Measurements from ENCODE around the gene FZD4.
A peak's percentile ranks its signal among the peaks of the same experiment; 100 is the strongest.
"Not testable (repeated sequence)": the region's sequence is repeated elsewhere in the genome, so short reads cannot be mapped to it uniquely, and the experiment has no call there.

FZD4 gene

DNA sequence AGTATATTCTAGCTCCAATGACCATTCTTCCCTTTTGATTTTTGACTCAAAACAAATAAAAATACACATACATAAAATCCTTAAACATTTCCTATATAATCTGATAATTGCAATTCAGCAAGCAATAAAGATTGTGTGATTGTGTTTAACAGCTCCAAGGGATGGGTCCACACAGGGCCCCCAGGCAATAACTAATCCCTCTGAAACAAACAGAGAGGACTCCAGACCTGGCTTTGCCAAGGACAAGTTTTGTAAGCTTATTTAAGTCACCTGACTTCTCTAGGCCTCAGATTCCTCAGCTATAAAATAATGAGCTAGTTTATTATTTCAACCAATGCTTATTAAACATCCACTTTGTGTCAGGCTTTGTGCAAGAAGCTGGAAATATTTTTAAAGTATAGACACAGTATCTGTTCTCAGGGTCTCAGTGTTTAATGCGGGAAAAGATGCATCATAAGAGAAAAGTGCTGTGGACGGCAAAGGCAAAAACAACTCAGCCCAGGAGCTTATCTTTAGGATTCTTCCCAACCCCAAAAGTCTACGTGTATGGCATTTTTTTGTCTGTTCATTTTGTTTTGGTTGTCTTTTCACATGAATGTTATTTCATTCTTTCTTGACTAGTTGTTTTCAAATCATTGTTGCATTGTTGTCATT lies 20.1 kb downstream of the FZD4 start:
- no peak for DNase-seq

GRCh38 chr11:86934582-86934900 lies 20.7 kb downstream of the FZD4 start:
- no peak for DNase-seq

DNA sequence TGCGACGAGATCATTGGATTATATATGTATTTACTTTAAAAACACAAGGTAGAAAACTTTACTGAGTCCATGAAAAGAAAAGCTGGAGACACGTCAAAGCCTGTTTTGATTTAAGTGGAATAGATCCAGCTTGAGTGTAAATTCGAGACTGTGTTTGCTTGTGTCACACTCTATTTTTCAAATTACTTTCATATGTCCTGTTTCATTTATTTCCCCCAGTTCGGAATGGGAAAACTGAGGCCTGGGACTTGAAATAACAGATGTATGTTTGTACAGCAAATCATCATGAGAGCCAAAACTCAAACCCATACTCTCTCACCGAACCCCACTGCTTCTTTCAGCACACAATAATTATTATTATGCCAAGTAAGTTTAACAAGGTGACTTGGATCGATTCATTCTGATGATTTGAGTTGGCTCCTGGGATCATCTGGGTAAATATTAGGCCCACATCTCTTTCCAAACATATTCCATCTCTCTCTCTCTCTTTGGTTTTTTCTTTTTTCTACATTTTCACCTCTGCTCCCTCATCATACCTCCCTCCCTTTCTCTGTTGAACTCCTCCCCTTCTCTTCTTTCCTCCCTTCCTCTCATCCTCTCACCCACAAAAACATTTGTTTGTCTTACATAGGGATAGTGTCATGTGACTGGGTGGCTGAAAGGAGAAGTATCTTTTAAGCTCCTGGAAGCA lies 21.2 kb downstream of the FZD4 start:
- DNase-seq, result no peak

DNA sequence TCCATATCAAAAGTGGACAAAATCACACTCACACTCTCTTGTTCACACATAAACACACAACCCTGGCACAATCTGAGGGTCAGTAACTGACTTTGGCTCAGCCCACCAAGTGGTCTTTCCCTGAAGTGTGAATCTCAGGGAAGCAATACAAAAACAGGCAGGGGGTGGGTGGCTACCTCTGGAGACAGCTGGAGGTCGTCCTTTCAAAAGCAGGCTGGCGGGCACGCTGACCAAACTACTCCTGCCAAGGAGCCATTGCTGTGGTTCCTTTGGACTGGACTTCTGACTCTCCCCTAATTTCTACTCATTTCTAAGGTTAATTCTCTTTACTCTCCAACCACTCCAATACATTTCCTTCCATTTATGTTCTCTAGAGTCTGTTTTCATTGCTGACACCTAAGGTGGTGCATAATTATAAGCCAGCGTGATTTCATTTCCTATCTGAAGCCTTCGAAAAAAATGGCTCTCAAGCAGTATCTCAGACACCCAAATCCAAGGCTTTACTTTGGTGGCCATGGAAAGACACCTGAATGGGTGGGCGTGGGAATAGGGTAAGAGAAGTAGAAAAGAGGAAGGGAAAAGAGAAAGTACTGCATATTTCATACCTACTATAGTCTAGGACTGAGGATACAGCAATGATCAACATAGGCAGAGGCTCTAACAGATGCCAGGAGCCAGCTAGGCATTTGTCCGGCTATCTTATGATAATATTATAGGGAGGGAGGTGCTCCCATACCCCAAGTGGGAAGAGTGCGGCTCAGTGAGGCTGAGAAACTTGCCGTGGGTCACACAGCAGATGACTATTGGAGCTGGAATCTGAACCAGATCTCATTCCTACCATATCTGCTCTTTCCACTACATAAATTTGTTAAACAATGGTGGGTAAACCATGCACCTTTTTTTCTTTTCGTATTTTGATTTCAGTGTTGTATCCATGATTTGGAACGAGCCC lies 22.0 kb downstream of the FZD4 start:
- DNase-seq, result no peak

GRCh38 chr11:86932259-86932585 lies 23.0 kb downstream of the FZD4 start:
- DNase-seq, result no peak

- peak; percentile 39 for DNase-seq
Observed at GRCh38 chr11:86931548-86932258, 23.5 kb downstream of the FZD4 start.

DNA sequence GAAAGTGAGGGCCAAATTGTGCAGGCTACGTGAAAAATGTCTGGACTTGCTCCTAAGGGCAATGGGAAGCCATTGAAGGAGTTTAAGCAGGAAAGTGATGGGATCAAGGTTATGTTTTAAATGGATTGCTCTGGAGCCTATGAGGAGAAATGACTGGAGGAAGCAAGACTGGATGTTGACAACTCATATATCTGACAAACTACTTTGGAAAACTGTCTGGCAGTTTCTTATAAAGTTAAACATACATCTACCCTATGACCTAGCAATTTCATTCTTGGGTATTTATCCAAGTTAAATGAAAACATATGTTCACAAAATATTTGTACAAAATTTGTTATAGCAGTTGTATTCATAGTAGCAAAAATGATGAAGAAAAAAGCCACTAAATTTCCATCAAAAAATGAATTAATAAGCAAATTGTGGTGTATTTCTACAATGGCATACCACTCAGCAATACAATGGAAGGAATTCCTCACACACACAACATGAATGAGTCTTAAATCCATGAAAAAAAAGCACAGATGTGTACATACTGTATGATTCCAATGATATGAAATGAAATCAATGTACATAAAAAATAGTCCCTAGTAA lies 24.1 kb downstream of the FZD4 start:
- DNase-seq, result no peak

- DNase-seq, result no peak
Observed at GRCh38 chr11:86926975-86927374, 28.2 kb downstream of the FZD4 start.

- no peak for DNase-seq
Observed at GRCh38 chr11:86923999-86924766, 31.0 kb downstream of the FZD4 start.

DNA sequence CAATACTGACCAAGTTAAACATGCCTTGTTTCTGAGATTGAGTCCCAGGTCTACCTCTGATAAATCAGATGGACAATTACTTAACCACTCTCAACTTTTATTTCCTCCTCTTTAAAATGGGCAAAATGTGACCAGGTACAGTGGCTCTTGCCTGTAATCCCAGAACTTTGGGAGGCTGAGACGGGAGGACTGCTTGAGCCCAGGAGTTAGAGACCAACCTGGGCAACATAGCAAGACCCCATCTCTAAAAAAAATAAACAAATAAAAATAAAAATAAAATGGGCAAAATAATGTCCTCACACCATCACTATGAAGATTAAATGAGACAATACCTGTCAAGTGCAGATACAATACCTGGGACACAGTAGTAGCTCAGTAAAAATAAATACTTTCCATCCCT lies 33.0 kb downstream of the FZD4 start:
- DNase-seq, result no peak

DNA sequence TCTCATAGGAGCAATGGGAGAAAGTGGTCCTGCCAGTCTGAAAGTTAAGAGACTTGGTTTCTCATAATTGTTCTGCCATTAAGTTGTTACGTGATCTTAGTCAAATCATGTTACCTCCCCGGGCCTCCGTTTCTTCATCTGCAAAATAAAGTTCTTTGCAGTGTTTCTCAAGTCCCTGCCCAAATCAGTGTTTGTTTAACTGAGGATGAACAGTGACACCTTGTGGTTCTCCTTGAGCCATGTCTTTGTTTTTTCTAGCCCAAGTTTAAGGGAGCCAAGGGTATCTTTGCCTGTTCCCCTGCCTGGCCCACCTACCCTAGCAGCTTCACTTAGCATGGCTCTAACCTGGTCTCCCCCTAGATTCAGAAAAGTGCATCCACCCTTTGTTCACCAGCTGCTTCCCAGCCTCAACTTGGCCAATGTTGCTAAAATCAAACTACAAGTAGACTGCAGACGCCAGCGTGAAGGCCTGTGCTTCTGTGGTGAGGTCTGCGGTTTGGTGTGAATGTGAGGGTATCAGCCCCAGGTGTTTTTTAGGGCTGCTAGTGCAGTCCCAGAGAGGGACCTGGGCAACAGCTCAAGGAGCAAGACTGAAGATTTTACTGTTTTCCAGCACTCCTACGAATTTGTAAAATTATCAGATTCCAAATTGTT lies 35.5 kb downstream of the FZD4 start:
- peak; percentile 80 for DNase-seq

GRCh38 chr11:86918973-86919372 lies 36.2 kb downstream of the FZD4 start:
- no peak for DNase-seq

- peak; percentile 28 for DNase-seq
Observed at GRCh38 chr11:86918496-86918895, 36.7 kb downstream of the FZD4 start.

DNA sequence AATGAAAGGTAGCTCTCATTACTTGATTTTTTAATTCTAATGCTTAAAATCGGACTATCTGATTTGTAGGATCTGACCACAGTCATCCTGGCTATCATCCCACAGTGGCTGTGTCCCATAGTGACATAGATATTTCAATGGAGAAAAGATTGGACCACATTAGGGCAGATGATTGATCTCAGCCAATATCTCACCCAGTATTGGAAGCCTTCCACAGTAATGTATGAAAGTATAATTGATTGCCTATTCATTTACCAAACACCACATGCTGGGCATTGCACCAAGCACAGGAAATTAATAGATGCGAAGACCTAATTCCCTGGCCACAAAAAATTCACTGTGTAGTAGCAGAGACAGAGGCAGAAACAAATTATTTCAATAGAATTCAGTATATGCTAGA lies 37.6 kb downstream of the FZD4 start:
- DNase-seq, result no peak

GRCh38 chr11:86916330-86916729 lies 38.9 kb downstream of the FZD4 start:
- no peak for DNase-seq

- not testable (repeated sequence) for DNase-seq
Observed at GRCh38 chr11:86915850-86916249, 39.3 kb downstream of the FZD4 start.

GRCh38 chr11:86914865-86915519 lies 40.2 kb downstream of the FZD4 start:
- no peak for DNase-seq

GRCh38 chr11:86912238-86912637 lies 43.0 kb downstream of the FZD4 start:
- no peak for DNase-seq

DNA sequence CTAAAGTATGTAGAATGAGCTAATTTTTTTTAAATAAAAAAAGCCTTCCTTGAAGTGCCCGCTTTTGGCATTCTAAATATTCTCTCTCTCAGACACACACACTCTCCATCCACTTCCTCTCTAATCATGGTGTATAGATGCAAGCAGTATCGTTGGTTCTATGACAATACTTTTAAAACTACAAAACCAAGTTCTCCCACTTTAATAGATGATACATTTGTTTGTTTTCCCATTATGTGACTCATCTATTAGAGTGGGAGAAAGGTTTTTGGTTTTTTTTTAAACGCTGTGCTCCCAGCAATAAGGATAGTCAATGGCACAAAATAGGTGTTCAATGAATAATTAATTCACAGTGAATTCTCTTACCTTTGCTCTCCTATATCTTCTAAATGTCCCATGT lies 44.6 kb downstream of the FZD4 start:
- DNase-seq, result no peak

DNA sequence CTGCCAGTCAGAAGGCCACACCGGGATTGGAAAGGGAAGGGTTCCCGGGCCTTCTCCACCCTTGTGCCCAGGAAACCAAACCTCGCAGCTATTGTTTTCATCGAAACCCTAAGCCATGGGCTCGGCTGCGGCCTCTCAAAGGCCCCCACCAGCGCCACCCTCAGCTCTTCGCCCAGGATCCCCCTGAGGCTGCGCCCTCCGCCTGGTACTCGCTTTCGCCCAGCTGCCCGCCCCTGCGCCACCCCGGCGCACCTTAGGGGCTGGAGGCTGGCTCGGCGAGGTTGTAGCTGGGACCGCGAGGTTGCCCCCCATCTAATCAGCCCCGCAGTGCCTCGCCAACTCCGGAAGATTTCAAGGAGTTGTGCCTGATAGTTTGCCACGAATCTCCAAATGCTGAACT lies 49.0 kb downstream of the FZD4 start:
- no peak for DNase-seq

GRCh38 chr11:86905252-86905651 lies 49.9 kb downstream of the FZD4 start:
- DNase-seq, result no peak
